Stomach (tissue), 9 donors: ENCODE results near the gene SLC13A3. TPM values are rescaled to one million over a fixed set of nuclear protein-coding genes. Genes with fewer than 3 reads are reported as not detected.

Source experiments
- DNase-seq, 2 donors: peaks; one replicate each; pipeline versions ENCODE4 v3.0.0 to v3.0.0-alpha.2; 2013 to 2019
- H3K27ac ChIP-seq, 5 donors: fragments of 200-600 bp in 4 of 5; sonication (generic) in 4 of 5; one replicate each; pipeline ENCODE4 v1.5.1; 2013 to 2019; ENCODE audit warnings: mild to moderate bottlenecking in 1 of 5, moderate library complexity in 1 of 5
- H3K27me3 ChIP-seq, 3 donors: fragments of 200-600 bp; sonication (generic); one replicate each; pipeline ENCODE4 v1.5.1; 2017 to 2019; ENCODE audit warnings: mixed run types in 1 of 3
- H3K36me3 ChIP-seq, 4 donors: fragments of 200-600 bp; sonication (generic); 1 replicate in 3 of 4; 2 replicates in 1 of 4; pipeline ENCODE4 v1.5.1; 2016 to 2019
- H3K4me1 ChIP-seq, 4 donors: fragments of 200-600 bp; sonication (generic); one replicate each; pipeline ENCODE4 v1.5.1; 2016 to 2019
- H3K4me3 ChIP-seq, 4 donors: fragments of 200-600 bp; sonication (generic) in 3 of 4; one replicate each; pipeline ENCODE4 v1.5.1; 2016 to 2019; ENCODE audit warnings: mild to moderate bottlenecking in 1 of 4
- H3K9me3 ChIP-seq, 4 donors: fragments of 200-600 bp; sonication (generic); one replicate each; pipeline ENCODE4 v1.5.1; 2016 to 2019
- CTCF ChIP-seq, 7 experiments: fragments of 450-650 bp in 4 of 7; fragments of 200-600 bp in 3 of 7; sonication (generic) in 3 of 7; IDR thresholded peaks; one replicate each; pipeline ENCODE4 v1.5.1; 2016 to 2019; ENCODE audit warnings: antibody characterized with exemption in 7 of 7, control low read depth in 2 of 7, mild to moderate bottlenecking in 1 of 7
- EP300 ChIP-seq: sonication (generic); formaldehyde crosslinking; IDR thresholded peaks from one replicate; pipeline ENCODE4 v1.6.1; 2017; ENCODE audit warnings: antibody characterized with exemption
- POLR2A ChIP-seq, 4 donors: fragments of 450-650 bp; IDR thresholded peaks; one replicate each; pipeline ENCODE4 v1.6.1; 2016; ENCODE audit warnings: antibody characterized with exemption in 4 of 4, control low read depth in 2 of 4, mild to moderate bottlenecking in 1 of 4, moderate library complexity in 1 of 4
- POLR2AphosphoS5 ChIP-seq, 3 donors: sonication (generic); formaldehyde crosslinking; IDR thresholded peaks; one replicate each; pipeline ENCODE4 v1.6.1; 2016; ENCODE audit warnings: antibody characterized with exemption in 3 of 3
- WGBS, 5 donors: extraction: QIAGEN DNeasy Blood & Tissue Kit in 3 of 5; methylation state at CpG; one replicate each; pipeline versions ENCODE4 v1.1.5 to v1.1.7; 2013 to 2018; 5-methylcytosine and 5-hydroxymethylcytosine counted together
- intact Hi-C: fragments of 100-400 bp; cut with DNase I; formaldehyde crosslinking; loops from one replicate; pipeline ENCODE4 v1.15.1; 2023; ENCODE audit warnings: low total_unique reads
- polyA plus RNA-seq, 3 donors: library from polyadenylated mRNA; stranded (reverse); fragments of 200-250 nt; gene quantifications; one replicate each; pipeline ENCODE4 v1.2.3, GENCODE V29; 2013
- total RNA-seq, 5 donors: library from RNA; depleted of rRNA; stranded (reverse); fragments of >200 nt; gene quantifications; one replicate each; pipeline versions ENCODE4 v1.1.0 to v1.2.3, GENCODE V29; 2014 to 2016
- donor health status: healthy with polysubstance abuse.
- donor health status: Bipolar disorder and iron deficiency.
- donor health status: healthy.

SLC13A3 gene
- total and polyA plus RNA-seq, 8 donors = 0.61 to 6.6 (median 1.4) TPM; not detected in 2

- Histone ChIP-seq H3K36me3 (no peaks in the 10 kb centered on the region), H3K9me3 (peaks cover 0 to 33% (median 15%) of the 10 kb centered on the region in 4 donors), H3K4me1 (peaks cover 0 to 3% (median 0%) of the 10 kb centered on the region in 4 donors), H3K4me3 (no peak overlapping the region), H3K27ac (no peak overlapping the region), H3K27me3 (no peaks in the 10 kb centered on the region)
- TF ChIP-seq POLR2A (IDR thresholded peaks at IDR 0.05) = no peak
- TF ChIP-seq EP300 = no peak
- no peak for TF ChIP-seq CTCF (IDR thresholded peaks at IDR 0.05)
- TF ChIP-seq POLR2AphosphoS5 (IDR thresholded peaks at IDR 0.05) = no peak
- intact Hi-C loops = no loop called here
- DNase-seq = no peak
- 56 to 70% (median 66%) methylated on average over 4 of the region's 4 CpGs for WGBS, 5 donors
Measured at GRCh38 chr20:46626758-46627157, 24.5 kb downstream of the SLC13A3 start.

- WGBS, 5 donors = 83 to 96% (median 93%) methylated on average over 1 of the region's 1 CpG
- intact Hi-C loops = no loop called here
- Histone ChIP-seq H3K9me3 (peaks cover 0 to 33% (median 15%) of the 10 kb centered on the region in 4 donors), H3K27ac (no peak overlapping the region), H3K36me3 (no peaks in the 10 kb centered on the region), H3K4me3 (no peak overlapping the region), H3K4me1 (no peaks in the 10 kb centered on the region), H3K27me3 (no peaks in the 10 kb centered on the region)
- no peak for DNase-seq
- TF ChIP-seq CTCF (IDR thresholded peaks at IDR 0.05) (no peak), POLR2A (IDR thresholded peaks at IDR 0.05) (no peak), POLR2AphosphoS5 (IDR thresholded peaks at IDR 0.05) (no peak), EP300 (no peak)
Measured at GRCh38 chr20:46625875-46626373, 25.3 kb downstream of the SLC13A3 start.

- Histone ChIP-seq H3K4me3 (no peak overlapping the region), H3K9me3 (peaks cover 0 to 31% (median 11%) of the 10 kb centered on the region in 4 donors), H3K27me3 (no peaks in the 10 kb centered on the region), H3K27ac (no peak overlapping the region), H3K36me3 (no peaks in the 10 kb centered on the region), H3K4me1 (no peaks in the 10 kb centered on the region)
- 61 to 80% (median 72%) methylated on average over 2 of the region's 2 CpGs for WGBS, 5 donors
- intact Hi-C loops = no loop called here
- DNase-seq = no peak
- TF ChIP-seq CTCF (IDR thresholded peaks at IDR 0.05) (no peak), EP300 (no peak), POLR2A (IDR thresholded peaks at IDR 0.05) (no peak), POLR2AphosphoS5 (IDR thresholded peaks at IDR 0.05) (no peak)
Measured at GRCh38 chr20:46624946-46625345, 26.3 kb downstream of the SLC13A3 start.

GRCh38 chr20:46622165-46622564 is 29.1 kb downstream of the SLC13A3 start:
- 27 to 59% (median 36%) methylated on average over 1 of the region's 1 CpG for WGBS, 5 donors
- no peak for DNase-seq
- H3K36me3 ChIP-seq = no peaks in the 10 kb centered on the region
- peaks cover 0 to 18% (median 8%) of the 10 kb centered on the region in 4 donors for H3K9me3 ChIP-seq
- TF ChIP-seq EP300 (no peak), CTCF (IDR thresholded peaks at IDR 0.05) (no peak), POLR2A (IDR thresholded peaks at IDR 0.05) (no peak), POLR2AphosphoS5 (IDR thresholded peaks at IDR 0.05) (no peak)
- intact Hi-C loops = no loop called here
- H3K4me1 ChIP-seq = no peaks in the 10 kb centered on the region
- no peaks in the 10 kb centered on the region for H3K27me3 ChIP-seq
- H3K4me3 ChIP-seq = no peak overlapping the region
- H3K27ac ChIP-seq = no peak overlapping the region
